Naive thymus-derived CD4-positive, alpha-beta T cell (primary cell): ENCODE results near the gene HJURP. TPM values are rescaled to one million over a fixed set of nuclear protein-coding genes. Genes with fewer than 3 reads are reported as not detected.

Experiments
- ATAC-seq: fragments of 150-1000 bp; cut with Tn5 transposase; 2 replicates; pipeline ENCODE4 v1.10.0; 2021; ENCODE audit warnings: mild to moderate bottlenecking, moderate library complexity
- CTCF ChIA-PET: fragments of 350-600 bp; sonication (Branson Sonifier 250); formaldehyde crosslinking; loops from one replicate; lab custom pipeline; 2021; ENCODE audit warnings: antibody characterized with exemption; lab: Charles Lee
- POLR2A ChIA-PET: fragments of 350-600 bp; sonication (Branson Sonifier 250); formaldehyde crosslinking; loops from one replicate; lab custom pipeline; 2021; ENCODE audit warnings: antibody characterized with exemption, inconsistent platforms; lab: Charles Lee
- DNase-seq, 9 donors: peaks; one replicate each; pipeline versions ENCODE4 v3.0.0 to v3.0.0-alpha.2; 2020 to 2022; ENCODE audit warnings: mixed read lengths in 1 of 9
- H3K27ac ChIP-seq: one replicate; pipeline ENCODE4 v1.7.0; 2013; ENCODE audit warnings: mild to moderate bottlenecking, low read depth, low read length, moderate library complexity
- H3K27me3 ChIP-seq, 2 donors: one replicate each; pipeline ENCODE4 v1.7.0; 2013; ENCODE audit warnings: low read length in 2 of 2, mild to moderate bottlenecking in 2 of 2, moderate library complexity in 2 of 2; ENCODE audit not compliant: control insufficient read depth in 2 of 2, insufficient read depth in 2 of 2
- H3K36me3 ChIP-seq, 3 experiments: 1 replicate in 2 of 3; 2 replicates in 1 of 3; pipeline ENCODE4 v1.7.0; 2013; ENCODE audit warnings: low read length in 3 of 3, mild to moderate bottlenecking in 3 of 3, moderate library complexity in 1 of 3; ENCODE audit not compliant: insufficient read depth in 3 of 3, control insufficient read depth in 2 of 3
- H3K4me1 ChIP-seq, 2 donors: one replicate each; pipeline ENCODE4 v1.7.0; 2013; ENCODE audit warnings: low read length in 2 of 2, mild to moderate bottlenecking in 2 of 2, moderate library complexity in 1 of 2; ENCODE audit not compliant: control insufficient read depth in 2 of 2, insufficient read depth in 2 of 2
- H3K4me3 ChIP-seq: 2 replicates; pipeline ENCODE4 v1.7.0; 2013; ENCODE audit warnings: mild to moderate bottlenecking, low read length
- H3K9me3 ChIP-seq, 3 experiments: 1 replicate in 2 of 3; 2 replicates in 1 of 3; pipeline ENCODE4 v1.7.0; 2013; ENCODE audit warnings: low read length in 3 of 3; ENCODE audit not compliant: control insufficient read depth in 2 of 3
- H3K27ac Mint-ChIP-seq, 9 donors: one replicate each; pipeline ENCODE4 v1.8.0; 2020 to 2022; ENCODE audit warnings: mixed read lengths in 9 of 9, mild to moderate bottlenecking in 8 of 9, moderate library complexity in 5 of 9, inconsistent platforms in 2 of 9
- H3K27me3 Mint-ChIP-seq, 5 donors: one replicate each; pipeline ENCODE4 v1.8.0; 2021 to 2022; ENCODE audit warnings: mixed read lengths in 5 of 5, mild to moderate bottlenecking in 1 of 5
- H3K36me3 Mint-ChIP-seq, 5 donors: one replicate each; pipeline ENCODE4 v1.8.0; 2020 to 2022; ENCODE audit warnings: mixed read lengths in 5 of 5, mild to moderate bottlenecking in 3 of 5, inconsistent platforms in 1 of 5
- H3K4me1 Mint-ChIP-seq, 7 donors: one replicate each; pipeline ENCODE4 v1.8.0; 2020 to 2022; ENCODE audit warnings: mixed read lengths in 7 of 7, mild to moderate bottlenecking in 3 of 7, inconsistent platforms in 1 of 7
- H3K4me3 Mint-ChIP-seq, 10 donors: one replicate each; pipeline ENCODE4 v1.8.0; 2020 to 2022; ENCODE audit warnings: mild to moderate bottlenecking in 10 of 10, mixed read lengths in 10 of 10, moderate library complexity in 6 of 10, inconsistent platforms in 2 of 10
- H3K9me3 Mint-ChIP-seq, 11 donors: one replicate each; pipeline ENCODE4 v1.8.0; 2020 to 2022; ENCODE audit warnings: mixed read lengths in 11 of 11, mild to moderate bottlenecking in 4 of 11, inconsistent platforms in 1 of 11, moderate library complexity in 1 of 11
- intact Hi-C, 2 donors: fragments of 100-400 bp; cut with micrococcal nuclease; formaldehyde crosslinking; loops; one replicate each; pipeline ENCODE4 v1.15.1; 2023
- polyA plus RNA-seq, 2 donors: library from polyadenylated mRNA; unstranded; fragments of 300-500 nt; fragmentation: Illumina TruSeq; gene quantifications; one replicate each; pipeline ENCODE4 v1.2.3, GENCODE V29; 2021
- total RNA-seq, 6 experiments: library from RNA in 5 of 6; stranded (reverse) in 5 of 6; gene quantifications; 1 replicate in 5 of 6; 2 replicates in 1 of 6; pipeline ENCODE4 v1.2.3 and lab custom pipeline; 2021 to 2026

Gene HJURP
- total and polyA plus RNA-seq, 7 experiments from 2014 or later, result 0.11 to 67.1 (median 0.34) TPM; not detected in 3

GRCh38 chr2:233791883-233792329, 62.4 kb downstream of the HJURP start:
- Mint-ChIP-seq H3K4me3 (no peak overlapping the region), H3K4me1 (no peaks in the 10 kb centered on the region), H3K36me3 (no peaks in the 10 kb centered on the region), H3K27ac (peak overlapping the region in 1 of 9 donors; percentile 20), H3K9me3 (peaks cover 0 to 2% (median 0%) of the 10 kb centered on the region in 11 donors), H3K27me3 (peaks cover 0 to 4% (median 0%) of the 10 kb centered on the region in 5 donors)
- POLR2A ChIA-PET, result no interaction called here
- no peaks in the 10 kb centered on the region for H3K36me3 ChIP-seq
- no peak overlapping the region for H3K4me3 ChIP-seq
- H3K27me3 ChIP-seq, result no peaks in the 10 kb centered on the region
- H3K4me1 ChIP-seq, result no peaks in the 10 kb centered on the region
- no peak overlapping the region for H3K27ac ChIP-seq
- H3K9me3 ChIP-seq, result no peaks in the 10 kb centered on the region
- no peak for ATAC-seq
- CTCF ChIA-PET, result interaction anchor here (0.9 kb wide), 1 partner anchor 80 kb away, joined by 3 read pairs; no protein-coding TSS in a partner anchor
- no peak for DNase-seq
- intact Hi-C loops, result no loop called here

GRCh38 chr2:233791151-233791882, 63.0 kb downstream of the HJURP start:
- no peak for ATAC-seq
- Mint-ChIP-seq H3K27ac (no peak overlapping the region), H3K36me3 (no peaks in the 10 kb centered on the region), H3K9me3 (peaks cover 0 to 2% (median 1%) of the 10 kb centered on the region in 11 donors), H3K27me3 (peaks cover 0 to 4% (median 2%) of the 10 kb centered on the region in 5 donors), H3K4me1 (no peaks in the 10 kb centered on the region), H3K4me3 (no peak overlapping the region)
- Histone ChIP-seq H3K27ac (no peak overlapping the region), H3K9me3 (no peaks in the 10 kb centered on the region), H3K36me3 (no peaks in the 10 kb centered on the region), H3K27me3 (no peaks in the 10 kb centered on the region), H3K4me3 (no peak overlapping the region), H3K4me1 (no peaks in the 10 kb centered on the region)
- DNase-seq, result no peak
- POLR2A ChIA-PET, result no interaction called here
- CTCF ChIA-PET, result interaction anchor here (0.9 kb wide), 1 partner anchor 80 kb away, joined by 3 read pairs; no protein-coding TSS in a partner anchor
- intact Hi-C loops, result no loop called here

GRCh38 chr2:233789554-233789953, 64.8 kb downstream of the HJURP start:
- H3K27ac Mint-ChIP-seq, result no peak overlapping the region
- ATAC-seq, result no peak
- POLR2A ChIA-PET, result no interaction called here

More at GRCh38 chr2:233789554-233789953, 64.8 kb downstream of the HJURP start:
- Mint-ChIP-seq H3K9me3 (peaks cover 0 to 9% (median 4%) of the 10 kb centered on the region in 11 donors), H3K36me3 (no peaks in the 10 kb centered on the region), H3K4me3 (no peak overlapping the region), H3K27me3 (peaks cover 0 to 14% (median 5%) of the 10 kb centered on the region in 5 donors), H3K4me1 (no peaks in the 10 kb centered on the region)
- Histone ChIP-seq H3K27ac (no peak overlapping the region), H3K4me1 (no peaks in the 10 kb centered on the region), H3K27me3 (no peaks in the 10 kb centered on the region), H3K4me3 (no peak overlapping the region), H3K9me3 (no peaks in the 10 kb centered on the region), H3K36me3 (no peaks in the 10 kb centered on the region)
- intact Hi-C loops, result no loop called here
- CTCF ChIA-PET, result no interaction called here
- no peak for DNase-seq

Other genes with a start within 250 kb of the HJURP start
- not detected for gene UGT1A8, start 236.9 kb downstream of the HJURP start, total RNA-seq
- gene UGT1A8, start 236.9 kb downstream of the HJURP start, polyA plus RNA-seq, result not detected
- gene UGT1A10, start 218.1 kb downstream of the HJURP start, total RNA-seq, result not detected
- not detected for gene UGT1A10, start 218.1 kb downstream of the HJURP start, polyA plus RNA-seq
- gene UGT1A9, start 182.6 kb downstream of the HJURP start, total RNA-seq, result not detected
- gene UGT1A9, start 182.6 kb downstream of the HJURP start, polyA plus RNA-seq, result not detected
- not detected for gene UGT1A7, start 172.6 kb downstream of the HJURP start, total RNA-seq
- not detected for gene UGT1A7, start 172.6 kb downstream of the HJURP start, polyA plus RNA-seq
- not detected for gene UGT1A6, start 161.6 kb downstream of the HJURP start, total RNA-seq
- gene UGT1A6, start 161.6 kb downstream of the HJURP start, polyA plus RNA-seq, result not detected
- gene UGT1A5, start 141.6 kb downstream of the HJURP start, total RNA-seq, result not detected
- gene UGT1A5, start 141.6 kb downstream of the HJURP start, polyA plus RNA-seq, result not detected
- not detected for gene UGT1A4, start 135.8 kb downstream of the HJURP start, total RNA-seq
- not detected for gene UGT1A4, start 135.8 kb downstream of the HJURP start, polyA plus RNA-seq
- gene UGT1A3, start 125.5 kb downstream of the HJURP start, total RNA-seq, result not detected
- not detected for gene UGT1A3, start 125.5 kb downstream of the HJURP start, polyA plus RNA-seq
- not detected for gene UGT1A1, start 94.3 kb downstream of the HJURP start, total RNA-seq
- gene UGT1A1, start 94.3 kb downstream of the HJURP start, polyA plus RNA-seq, result not detected
- gene MROH2A, start 76.2 kb downstream of the HJURP start, total RNA-seq, result not detected
- gene MROH2A, start 76.2 kb downstream of the HJURP start, polyA plus RNA-seq, result not detected
- not detected for gene TRPM8, start 62.8 kb upstream of the HJURP start, total RNA-seq
- not detected for gene TRPM8, start 62.8 kb upstream of the HJURP start, polyA plus RNA-seq
- not detected for gene SPP2, start 196.2 kb upstream of the HJURP start, total RNA-seq
- not detected for gene SPP2, start 196.2 kb upstream of the HJURP start, polyA plus RNA-seq